ENCODE data around the gene NRCAM. TPM values are rescaled to one million over a fixed set of nuclear protein-coding genes. Genes with fewer than 3 reads are reported as not detected.

The NRCAM gene
- total and polyA plus RNA-seq, 4 donors, result 0.17 to 3.2 (median 0.64) TPM

- no peak overlapping the region for H3K27ac ChIP-seq (ENCODE audit: low read depth in 1 of 2, low read length in 2 of 2)
- no peak for DNase-seq (ENCODE audit: low spot score)
- H3K9me3 ChIP-seq (ENCODE audit: control insufficient read depth in 4 of 4, low read length in 3 of 4), result no peaks in the 10 kb centered on the region
- H3K4me1 ChIP-seq (ENCODE audit: control insufficient read depth in 4 of 4, insufficient read depth in 4 of 4, low read length in 3 of 4), result no peaks in the 10 kb centered on the region
- no peak overlapping the region for H3K9ac ChIP-seq (ENCODE audit: low read depth in 1 of 2, low read length in 2 of 2)
- no peak overlapping the region for H3K4me3 ChIP-seq (ENCODE audit: low read depth in 1 of 3, low read length in 3 of 3)
- TF ChIP-seq GABPA (IDR thresholded peaks at IDR 0.05 in 1 of 2, conservative IDR thresholded peaks at IDR 0.05 in 1 of 2), result no peak
- TF ChIP-seq EGR1 (IDR thresholded peaks at IDR 0.05; ENCODE audit: low read depth in 2 of 2), result no peak
- TF ChIP-seq JUND (IDR thresholded peaks at IDR 0.05), result no peak
- no peaks in the 10 kb centered on the region for H3K27me3 ChIP-seq (ENCODE audit: control insufficient read depth in 4 of 4, insufficient read depth in 4 of 4, low read length in 3 of 4)
- H3K36me3 ChIP-seq (ENCODE audit: control insufficient read depth in 4 of 4, insufficient read depth in 3 of 4, low read depth in 1 of 4, low read length in 3 of 4), result no peaks in the 10 kb centered on the region
- 84% methylated on average over 4 of the region's 4 CpGs for WGBS
Measured at GRCh38 chr7:108136191-108136688, 320.0 kb downstream of the NRCAM start.

GRCh38 chr7:108135446-108136190 is 320.6 kb downstream of the NRCAM start:
- TF ChIP-seq GABPA (IDR thresholded peaks at IDR 0.05 in 1 of 2, conservative IDR thresholded peaks at IDR 0.05 in 1 of 2) (no peak), FOXA1 (IDR thresholded peaks at IDR 0.05) (no peak), CTCF (IDR thresholded peaks at IDR 0.05; ENCODE audit: low read depth, low read length, missing input control) (no peak), RXRA (IDR thresholded peaks at IDR 0.05) (no peak), SP1 (IDR thresholded peaks at IDR 0.05) (no peak), ZBTB33 (IDR thresholded peaks at IDR 0.05) (no peak), ATF3 (IDR thresholded peaks at IDR 0.05) (no peak), HNF4G (IDR thresholded peaks at IDR 0.05) (no peak), FOXA2 (IDR thresholded peaks at IDR 0.05) (no peak), JUND (IDR thresholded peaks at IDR 0.05) (no peak), MAX (IDR thresholded peaks at IDR 0.05) (no peak), TAF1 (conservative IDR thresholded peaks at IDR 0.05) (no peak), NR2F2 (IDR thresholded peaks at IDR 0.05) (no peak), YY1 (IDR thresholded peaks at IDR 0.05) (no peak), EGR1 (IDR thresholded peaks at IDR 0.05; ENCODE audit: low read depth in 2 of 2) (no peak), RAD21 (IDR thresholded peaks at IDR 0.05) (no peak)
- no peak overlapping the region for H3K27ac ChIP-seq (ENCODE audit: low read depth in 1 of 2, low read length in 2 of 2)
- H3K36me3 ChIP-seq (ENCODE audit: control insufficient read depth in 4 of 4, insufficient read depth in 3 of 4, low read depth in 1 of 4, low read length in 3 of 4), result no peaks in the 10 kb centered on the region
- DNase-seq (ENCODE audit: low spot score), result no peak
- no peak overlapping the region for H3K9ac ChIP-seq (ENCODE audit: low read depth in 1 of 2, low read length in 2 of 2)
- no peaks in the 10 kb centered on the region for H3K4me1 ChIP-seq (ENCODE audit: control insufficient read depth in 4 of 4, insufficient read depth in 4 of 4, low read length in 3 of 4)
- H3K4me3 ChIP-seq (ENCODE audit: low read depth in 1 of 3, low read length in 3 of 3), result no peak overlapping the region
- no peaks in the 10 kb centered on the region for H3K27me3 ChIP-seq (ENCODE audit: control insufficient read depth in 4 of 4, insufficient read depth in 4 of 4, low read length in 3 of 4)
- no peaks in the 10 kb centered on the region for H3K9me3 ChIP-seq (ENCODE audit: control insufficient read depth in 4 of 4, low read length in 3 of 4)
- WGBS, result 84% methylated on average over 7 of the region's 7 CpGs

All from liver (tissue), 9 donors.